Osteocyte (in vitro differentiated cells): ENCODE data around the gene SPG7. TPM values are rescaled to one million over a fixed set of nuclear protein-coding genes. Genes with fewer than 3 reads are reported as not detected.

Experiments used
- DNase-seq: peaks from one replicate; pipeline ENCODE4 v3.0.0; 2021; ENCODE audit warnings: mixed read lengths; ENCODE audit not compliant: unreplicated experiment; ENCODE audit errors: extremely low spot score
- H3K27ac Mint-ChIP-seq: one replicate; pipeline ENCODE4 v1.8.0; 2021; ENCODE audit warnings: mild to moderate bottlenecking, mixed read lengths; ENCODE audit not compliant: unreplicated experiment
- H3K27me3 Mint-ChIP-seq: one replicate; pipeline ENCODE4 v1.8.0; 2021; ENCODE audit warnings: mixed read lengths; ENCODE audit not compliant: unreplicated experiment
- H3K36me3 Mint-ChIP-seq: one replicate; pipeline ENCODE4 v1.8.0; 2021; ENCODE audit warnings: mixed read lengths; ENCODE audit not compliant: unreplicated experiment
- H3K4me1 Mint-ChIP-seq: one replicate; pipeline ENCODE4 v1.8.0; 2021; ENCODE audit warnings: mixed read lengths; ENCODE audit not compliant: unreplicated experiment
- H3K4me3 Mint-ChIP-seq: one replicate; pipeline ENCODE4 v1.8.0; 2021; ENCODE audit warnings: mild to moderate bottlenecking, moderate library complexity, mixed read lengths; ENCODE audit not compliant: unreplicated experiment
- H3K9me3 Mint-ChIP-seq: one replicate; pipeline ENCODE4 v1.8.0; 2021; ENCODE audit warnings: mixed read lengths; ENCODE audit not compliant: unreplicated experiment
- CTCF ChIP-seq: fragments of 200-600 bp; sonication (generic); IDR thresholded peaks from 2 replicates; pipeline ENCODE4 v1.5.0; 2021; ENCODE audit warnings: antibody characterized with exemption, mild to moderate bottlenecking, moderate library complexity
- total RNA-seq: library from RNA; stranded (reverse); gene quantifications from 2 replicates; pipeline ENCODE4 v1.2.1, GENCODE V29; 2021

The SPG7 gene
- total RNA-seq, 1 donor from 2014 or later = 125 TPM

DNA sequence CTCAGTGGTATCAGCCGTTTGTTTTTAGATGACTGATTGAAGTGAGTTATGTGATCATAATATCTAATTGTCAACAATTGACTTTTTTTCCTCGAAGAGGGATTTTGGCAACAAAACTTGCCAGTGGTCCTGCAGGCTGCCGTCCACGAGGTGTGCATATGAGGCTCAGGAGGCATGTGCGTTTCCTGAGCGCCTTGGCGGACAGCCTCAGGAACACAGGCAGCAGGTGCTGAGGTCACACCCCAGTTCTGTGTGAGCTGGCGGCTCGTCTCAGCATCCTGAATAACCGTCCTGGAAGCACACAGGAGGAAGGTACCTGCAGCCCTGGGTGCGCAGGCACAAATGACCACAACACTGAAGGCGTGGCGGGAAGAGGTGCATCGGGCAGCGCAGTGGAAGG, 11.7 kb downstream of the SPG7 start:
- Mint-ChIP-seq H3K27ac (no peak overlapping the region), H3K4me3 (no peak overlapping the region), H3K4me1 (no peaks in the 10 kb centered on the region)

GRCh38 chr16:89522287-89522686, 14.1 kb downstream of the SPG7 start:
- Mint-ChIP-seq H3K27ac (no peak overlapping the region), H3K27me3 (no peaks in the 10 kb centered on the region), H3K36me3 (peaks cover 54% of the 10 kb centered on the region), H3K9me3 (no peaks in the 10 kb centered on the region), H3K4me3 (no peak overlapping the region), H3K4me1 (no peaks in the 10 kb centered on the region)
- DNase-seq = no peak
- TF ChIP-seq CTCF = no peak

More for the DNA sequence above, 11.7 kb downstream of the SPG7 start:
- Mint-ChIP-seq H3K27me3 (no peaks in the 10 kb centered on the region), H3K36me3 (peaks cover 49% of the 10 kb centered on the region), H3K9me3 (no peaks in the 10 kb centered on the region)
- no peak for DNase-seq
- TF ChIP-seq CTCF = no peak

GRCh38 chr16:89523680-89524344, 15.6 kb downstream of the SPG7 start:
- no peaks in the 10 kb centered on the region for H3K4me1 Mint-ChIP-seq
- no peak overlapping the region for H3K4me3 Mint-ChIP-seq
- no peak for DNase-seq
- peaks cover 47% of the 10 kb centered on the region for H3K36me3 Mint-ChIP-seq
- H3K27ac Mint-ChIP-seq = no peak overlapping the region
- no peaks in the 10 kb centered on the region for H3K27me3 Mint-ChIP-seq
- no peaks in the 10 kb centered on the region for H3K9me3 Mint-ChIP-seq
- TF ChIP-seq CTCF = no peak

GRCh38 chr16:89525146-89525913, 17.1 kb downstream of the SPG7 start:
- H3K36me3 Mint-ChIP-seq = peaks cover 46% of the 10 kb centered on the region
- H3K9me3 Mint-ChIP-seq = no peaks in the 10 kb centered on the region
- no peaks in the 10 kb centered on the region for H3K27me3 Mint-ChIP-seq
- no peak overlapping the region for H3K27ac Mint-ChIP-seq
- H3K4me3 Mint-ChIP-seq = no peak overlapping the region
- no peak for DNase-seq
- no peak for TF ChIP-seq CTCF
- no peaks in the 10 kb centered on the region for H3K4me1 Mint-ChIP-seq

- Mint-ChIP-seq H3K27me3 (no peaks in the 10 kb centered on the region), H3K27ac (no peak overlapping the region), H3K4me3 (no peak overlapping the region), H3K36me3 (peaks cover 41% of the 10 kb centered on the region), H3K4me1 (no peaks in the 10 kb centered on the region), H3K9me3 (no peaks in the 10 kb centered on the region)
- TF ChIP-seq CTCF = no peak
- no peak for DNase-seq
Measured at GRCh38 chr16:89529097-89529496, 20.9 kb downstream of the SPG7 start.
